GM21360 (cell line): ENCODE measurements around the gene RAB28.

Source experiments
- ATAC-seq: cut with Tn5 transposase; IDR thresholded peaks from one replicate; pipeline ENCODE4 v1.9.1; 2021; ENCODE audit warnings: mild to moderate bottlenecking, moderate library complexity; ENCODE audit not compliant: unreplicated experiment

The RAB28 gene

DNA sequence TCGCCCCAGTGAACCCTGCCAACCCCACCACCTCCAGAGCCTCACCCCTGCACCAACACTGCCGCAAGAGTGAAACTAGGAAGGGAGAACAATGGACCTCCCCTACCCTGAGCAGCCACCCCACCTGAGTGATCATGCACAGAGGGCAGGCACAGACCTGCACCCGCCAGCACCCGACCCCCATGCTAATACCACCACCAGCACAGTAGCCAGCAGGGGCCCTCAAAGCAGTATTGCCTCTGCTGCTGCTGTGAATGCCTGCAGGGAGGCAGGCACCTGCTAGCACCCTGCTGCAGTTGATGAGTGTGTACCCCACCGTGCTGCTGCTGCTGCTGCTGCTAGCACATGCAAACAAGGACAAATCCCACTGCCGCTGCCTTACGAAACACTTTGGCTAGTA, 100.1 kb downstream of the RAB28 start:
- ATAC-seq, result no peak

DNA sequence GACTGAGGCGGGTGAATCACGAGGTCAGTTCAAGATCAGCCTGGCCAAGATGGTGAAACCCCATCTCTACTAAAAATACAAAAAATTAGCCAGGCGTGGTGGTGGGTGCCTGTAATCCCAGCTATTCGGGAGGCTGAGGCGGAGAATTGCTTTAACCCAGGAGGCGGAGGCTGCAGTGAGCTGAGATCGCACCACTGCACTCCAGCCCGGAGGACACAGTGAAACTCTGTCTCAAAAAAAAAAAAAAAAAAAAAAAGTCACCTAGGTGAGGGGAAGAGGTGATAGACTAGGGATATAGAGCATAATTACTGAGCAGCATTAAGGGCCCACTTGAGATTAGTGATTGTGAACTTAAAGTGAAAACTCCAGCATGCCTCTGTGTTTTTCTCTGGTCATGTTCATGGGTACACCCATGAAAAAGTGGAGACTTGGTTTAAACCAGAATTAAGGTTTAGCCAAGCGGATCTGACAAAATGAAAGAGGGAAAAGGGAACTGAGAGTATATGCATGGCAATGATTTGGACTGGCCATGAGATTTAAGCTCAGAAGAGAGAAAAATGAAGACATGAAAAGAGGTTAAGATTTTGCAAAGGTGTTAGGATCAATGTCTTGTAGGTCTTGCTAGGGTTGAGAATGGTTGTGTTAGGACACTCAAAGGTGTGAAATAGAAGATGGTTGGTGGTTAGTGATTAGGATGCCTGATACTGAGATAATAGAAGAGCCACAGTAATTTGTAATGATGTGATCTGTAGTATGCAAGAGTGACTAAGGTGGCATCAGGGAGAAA, 105.0 kb downstream of the RAB28 start:
- ATAC-seq, result peak; percentile 88

DNA sequence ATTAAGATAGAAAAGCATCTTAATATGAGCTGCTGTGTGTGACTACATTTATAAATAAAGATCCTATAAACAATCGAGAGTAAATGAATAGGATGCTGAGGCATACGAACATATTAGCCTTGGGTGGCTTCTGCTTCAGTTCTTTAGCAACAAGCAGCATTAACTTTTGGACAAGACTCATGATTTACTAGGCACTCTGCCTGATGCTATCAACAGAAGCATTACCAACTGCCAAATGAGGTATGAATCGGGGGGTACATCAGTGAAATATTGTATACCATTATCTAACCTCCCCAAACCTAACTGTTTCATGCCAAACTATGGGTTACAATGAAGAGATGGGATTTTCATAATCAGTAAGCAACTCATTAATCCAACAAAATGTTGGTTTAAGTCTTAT, 113.1 kb downstream of the RAB28 start:
- no peak for ATAC-seq

DNA sequence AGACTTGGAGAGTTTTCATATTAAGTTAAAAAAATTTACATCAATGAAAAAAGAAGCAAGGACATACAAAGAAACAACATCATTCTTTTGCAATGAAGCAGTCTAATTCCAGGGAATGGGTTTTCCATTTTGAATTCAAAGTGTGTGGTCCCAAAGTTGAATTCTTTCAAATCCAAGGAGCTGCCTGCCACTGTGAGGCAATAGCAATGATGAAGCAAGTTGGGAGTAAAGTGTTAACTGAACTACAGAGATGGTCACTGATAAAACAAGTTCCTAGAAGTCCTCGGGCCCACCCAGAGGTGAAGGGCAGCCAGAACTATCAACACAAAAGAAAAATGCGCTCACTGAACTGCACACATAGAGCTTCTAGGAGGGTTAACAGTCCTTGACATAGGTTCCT, 115.9 kb downstream of the RAB28 start:
- no peak for ATAC-seq

DNA sequence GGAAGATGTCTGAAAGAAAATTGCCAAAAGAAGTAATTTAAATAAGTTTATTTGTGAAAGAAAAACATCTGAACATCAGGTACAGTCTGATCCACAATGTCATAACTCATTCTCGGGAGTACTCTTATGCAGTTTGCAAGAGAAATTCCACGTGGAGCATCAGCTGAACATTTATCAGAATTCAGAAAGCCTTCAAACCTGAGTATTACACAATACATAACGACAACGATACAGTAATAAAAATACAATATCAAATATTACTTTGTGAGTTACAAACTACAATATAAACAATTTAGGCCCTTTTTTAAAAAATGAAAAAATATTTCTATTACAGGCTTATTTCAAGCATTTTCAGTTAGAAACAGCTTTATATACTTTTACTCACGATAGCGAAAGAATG, 116.4 kb downstream of the RAB28 start:
- no peak for ATAC-seq

DNA sequence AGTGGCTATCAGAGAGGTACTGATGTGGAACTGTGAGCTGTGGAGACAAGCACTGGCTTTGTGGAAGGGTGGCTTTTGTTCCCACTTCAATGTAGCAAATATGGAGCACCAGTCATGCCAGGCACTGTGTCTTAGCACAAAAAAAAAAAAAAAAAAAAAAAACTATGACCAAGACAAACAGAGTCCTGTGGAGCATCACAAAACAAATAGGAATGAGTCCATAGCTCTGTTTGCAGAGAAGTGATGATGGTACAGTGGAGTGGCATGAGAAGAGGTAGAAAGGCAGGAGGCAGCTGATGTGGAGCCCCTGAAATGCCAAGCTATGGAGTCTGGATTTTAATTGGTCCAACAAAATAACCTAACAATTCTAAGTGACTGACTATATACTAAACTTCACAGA, 116.9 kb downstream of the RAB28 start:
- no peak for ATAC-seq

DNA sequence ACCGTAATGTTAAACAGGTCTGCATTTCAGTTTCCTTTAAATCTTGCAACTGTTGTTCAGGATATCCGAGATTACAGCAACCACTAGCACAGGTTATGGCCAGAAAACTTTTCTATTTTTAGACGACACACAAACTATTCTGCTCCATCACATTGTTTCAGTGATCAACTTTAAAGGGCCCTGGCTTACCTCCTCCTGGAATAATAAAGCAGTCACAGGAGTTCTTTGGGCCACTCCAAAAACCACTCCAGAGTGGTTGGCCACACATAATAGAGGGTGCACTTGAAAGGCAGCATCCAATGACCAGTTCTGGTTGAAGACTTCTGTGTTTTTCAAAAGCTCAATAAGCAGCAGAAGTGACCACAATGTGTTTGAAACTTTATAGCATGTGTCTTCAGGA, 118.9 kb downstream of the RAB28 start:
- ATAC-seq, result no peak

DNA sequence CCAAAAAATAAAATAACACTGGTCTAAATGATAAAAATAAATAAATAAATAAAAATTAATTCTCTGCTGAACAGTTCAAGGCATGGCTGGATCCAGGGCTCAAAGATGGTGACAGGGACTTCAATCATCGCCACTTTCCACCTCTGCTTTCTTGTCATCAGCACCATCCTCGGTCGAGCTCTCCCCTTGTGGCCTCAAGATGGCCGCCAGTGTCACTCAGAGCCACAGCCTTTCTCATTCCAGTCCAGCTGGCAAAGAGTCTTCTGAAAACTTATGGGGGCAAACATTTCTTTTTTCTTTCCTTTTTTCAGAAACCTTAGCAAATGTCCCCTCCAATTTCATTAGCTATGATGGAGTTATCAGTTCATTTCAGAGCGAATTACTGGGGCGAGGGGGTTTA, 119.5 kb downstream of the RAB28 start:
- no peak for ATAC-seq

DNA sequence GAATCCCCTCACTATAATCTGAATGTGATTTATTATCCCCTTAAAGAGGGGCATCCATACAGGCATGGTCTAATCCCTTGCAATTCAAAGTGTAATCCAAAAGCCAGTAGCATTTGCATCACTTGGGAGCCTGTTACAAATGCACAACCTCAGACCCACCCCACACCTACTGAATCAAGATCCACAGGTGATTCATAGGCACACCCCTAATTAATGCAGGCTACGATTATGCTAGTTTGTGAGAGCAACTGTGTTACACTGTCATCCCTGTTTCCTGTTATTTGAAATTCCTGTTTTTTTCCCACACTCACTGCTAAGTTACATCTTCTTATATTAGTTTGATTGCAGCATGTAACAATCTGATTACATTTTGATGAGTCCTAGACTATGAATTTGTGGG, 120.0 kb downstream of the RAB28 start:
- no peak for ATAC-seq

DNA sequence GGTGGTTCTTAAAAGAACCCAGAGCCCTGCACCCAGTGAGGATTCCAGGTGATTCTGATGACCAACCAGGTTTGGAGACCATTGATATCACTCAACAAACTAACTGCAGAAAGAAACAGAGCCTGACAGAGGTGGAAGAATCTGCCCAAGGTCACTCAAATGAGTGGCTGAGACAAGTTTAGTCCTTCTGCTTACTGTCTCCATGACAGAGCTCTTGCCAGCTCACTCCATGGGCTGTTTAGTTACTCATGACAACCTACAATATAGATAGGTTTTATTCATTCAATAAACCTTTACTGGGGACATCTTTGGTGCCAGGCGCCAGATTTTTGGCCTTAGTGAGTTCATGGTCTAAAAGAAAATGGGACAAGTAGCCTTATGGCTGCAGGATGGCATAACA, 124.3 kb downstream of the RAB28 start:
- no peak for ATAC-seq

DNA sequence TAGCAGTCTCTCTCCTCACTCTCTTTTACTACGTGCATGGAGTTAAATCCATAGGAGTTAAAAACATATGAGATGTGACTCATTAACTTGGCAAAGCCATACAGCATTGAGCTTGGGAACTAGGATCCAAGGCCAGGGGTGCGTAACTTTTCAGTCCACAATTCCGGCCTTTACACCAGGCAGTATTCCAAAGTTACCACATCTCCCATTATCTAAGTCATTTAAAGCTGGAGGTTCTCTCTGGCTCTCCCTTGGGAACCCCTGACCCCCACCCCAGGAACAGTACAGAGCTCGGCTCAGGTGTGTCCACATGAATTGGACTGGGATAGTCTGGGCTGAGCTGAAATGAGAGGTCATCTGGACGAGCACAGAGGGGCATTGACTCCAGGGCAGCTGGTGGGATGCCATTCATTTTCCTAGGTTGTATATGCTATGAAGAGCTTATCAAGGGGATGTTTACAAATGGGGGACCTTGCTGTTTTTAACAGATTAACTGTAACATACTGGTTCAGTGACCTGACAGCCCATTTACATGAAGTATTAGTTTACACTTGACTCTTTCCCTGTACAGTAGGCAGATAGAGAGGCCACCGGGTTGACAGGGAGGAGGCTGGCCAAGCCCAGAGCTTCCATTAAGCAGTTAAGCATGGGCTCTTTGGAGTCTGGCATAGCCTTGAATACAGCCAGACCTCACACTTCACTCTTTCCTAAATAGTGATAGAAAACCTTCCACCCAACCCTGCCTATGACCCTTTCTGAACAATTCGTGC, 128.8 kb downstream of the RAB28 start:
- ATAC-seq, result no peak

DNA sequence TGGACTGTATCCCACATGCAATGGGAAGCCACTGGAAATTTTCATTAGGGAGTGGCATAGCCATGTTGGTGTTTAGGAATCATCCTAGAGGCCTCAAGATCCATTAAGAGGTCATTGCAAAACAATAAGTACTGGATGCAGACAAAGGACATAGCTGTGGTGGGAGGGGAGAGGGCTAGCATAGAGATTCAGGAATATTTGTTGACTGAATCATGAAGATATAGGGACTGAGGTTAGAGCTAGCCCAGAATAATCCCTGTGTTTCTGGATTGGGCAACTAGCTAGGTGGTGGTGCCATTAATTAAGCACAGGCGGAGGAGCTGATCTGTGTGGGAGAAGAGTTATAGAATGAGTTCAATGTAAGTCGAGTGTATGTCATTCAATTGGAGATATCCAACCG, 135.0 kb downstream of the RAB28 start:
- no peak for ATAC-seq

DNA sequence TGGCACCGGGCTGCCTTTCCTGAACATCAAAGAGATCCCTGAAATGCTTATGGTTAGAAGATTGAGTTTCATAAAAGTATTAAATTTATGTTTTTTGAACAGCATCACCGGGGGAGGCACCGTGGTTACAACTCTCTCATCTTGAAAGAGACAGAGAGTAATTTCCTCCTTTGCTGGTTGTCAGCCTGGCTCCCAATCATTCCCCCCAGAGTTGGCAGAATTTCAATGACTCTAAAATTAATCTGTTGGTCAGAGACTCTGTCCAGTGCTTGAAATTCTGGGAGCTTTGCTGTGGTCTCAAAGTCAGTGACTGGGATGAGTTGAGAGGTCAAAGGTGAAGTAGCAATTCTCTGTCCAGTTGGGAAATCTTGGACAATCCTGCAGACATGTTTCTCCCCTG, 135.9 kb downstream of the RAB28 start:
- no peak for ATAC-seq

DNA sequence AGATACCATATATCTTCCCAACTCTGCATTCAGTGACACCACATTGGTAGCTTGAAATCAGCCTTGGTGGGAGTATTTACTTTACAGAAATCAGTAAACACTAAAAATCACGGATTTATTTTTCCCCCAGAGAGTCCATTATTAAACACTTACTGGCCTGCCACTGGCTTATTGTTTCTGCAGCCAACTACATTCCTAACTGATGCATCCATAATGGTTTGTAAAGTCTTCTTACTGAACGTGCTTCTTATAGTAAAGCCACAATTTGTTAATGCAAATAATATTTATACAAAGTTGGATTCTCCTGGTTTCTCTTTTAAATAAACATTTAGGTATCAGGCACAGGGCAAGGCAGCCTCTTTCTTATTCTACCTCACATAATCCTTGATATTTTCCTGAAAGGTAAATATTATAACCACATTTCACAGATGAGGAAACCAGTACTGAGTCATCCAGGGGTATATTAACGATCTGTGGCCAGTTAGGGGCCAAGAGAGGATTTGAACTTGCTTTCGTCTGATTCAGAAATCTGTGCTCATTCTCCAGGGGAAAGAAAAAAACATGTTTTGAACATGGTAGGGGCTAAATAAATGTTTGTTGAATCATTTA, 136.5 kb downstream of the RAB28 start:
- ATAC-seq, result no peak

DNA sequence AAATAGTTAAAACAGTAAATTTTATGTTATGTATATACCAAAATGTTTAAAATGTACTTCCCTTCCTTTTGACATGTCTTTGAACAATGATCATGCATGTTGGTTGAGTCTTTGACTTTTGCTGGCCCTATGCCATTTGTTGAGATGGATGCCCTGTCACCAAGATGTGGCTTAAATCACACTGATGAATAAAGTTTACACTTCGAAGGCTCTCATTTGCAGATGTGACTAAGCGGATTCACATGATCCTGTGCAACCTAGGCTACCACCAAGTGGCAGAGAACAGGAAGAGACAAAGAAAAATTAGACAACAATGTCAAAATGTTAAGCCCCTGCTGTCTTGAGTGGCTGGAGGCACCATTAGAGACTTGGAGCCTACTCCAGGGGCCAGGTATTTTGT, 139.9 kb downstream of the RAB28 start:
- no peak for ATAC-seq

DNA sequence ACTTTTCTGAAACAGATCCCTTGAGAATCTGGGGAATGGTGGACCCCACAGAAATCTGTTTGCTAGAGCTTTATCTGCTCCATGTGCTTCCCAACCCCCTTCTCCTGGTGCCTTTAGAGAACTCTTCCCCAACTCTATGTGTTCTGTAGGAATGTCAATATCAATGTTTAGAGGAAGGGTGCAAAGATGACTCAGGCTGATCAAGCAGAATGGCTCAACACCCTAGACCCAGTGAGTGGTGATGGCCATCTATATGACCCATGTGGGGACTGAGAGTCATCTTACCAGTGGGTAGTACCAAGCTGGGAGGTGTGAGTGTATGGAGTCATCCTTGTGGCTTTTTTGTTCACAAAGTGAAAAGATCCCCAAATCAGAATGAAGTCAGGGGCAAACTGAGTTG, 143.5 kb downstream of the RAB28 start:
- ATAC-seq, result no peak

DNA sequence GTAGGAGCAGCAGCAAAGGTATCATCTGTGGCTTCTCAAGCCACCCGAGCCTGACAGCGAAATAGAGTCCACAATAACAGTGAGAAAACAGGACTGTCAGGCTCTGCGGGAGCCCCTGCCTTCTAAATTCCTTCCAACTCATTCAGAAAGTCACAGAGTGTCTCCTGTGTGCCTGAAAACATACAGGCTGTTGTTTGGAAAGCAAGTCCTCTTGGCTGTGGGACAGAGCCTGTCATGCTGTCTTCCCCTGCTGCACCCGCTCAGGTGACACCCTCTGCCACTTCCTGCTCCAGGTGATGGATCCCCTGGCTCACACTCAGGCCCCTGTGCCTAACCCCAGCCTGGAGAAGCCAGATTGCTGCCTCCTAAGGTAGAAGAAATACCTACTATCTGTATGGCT, 152.3 kb downstream of the RAB28 start:
- ATAC-seq, result no peak

DNA sequence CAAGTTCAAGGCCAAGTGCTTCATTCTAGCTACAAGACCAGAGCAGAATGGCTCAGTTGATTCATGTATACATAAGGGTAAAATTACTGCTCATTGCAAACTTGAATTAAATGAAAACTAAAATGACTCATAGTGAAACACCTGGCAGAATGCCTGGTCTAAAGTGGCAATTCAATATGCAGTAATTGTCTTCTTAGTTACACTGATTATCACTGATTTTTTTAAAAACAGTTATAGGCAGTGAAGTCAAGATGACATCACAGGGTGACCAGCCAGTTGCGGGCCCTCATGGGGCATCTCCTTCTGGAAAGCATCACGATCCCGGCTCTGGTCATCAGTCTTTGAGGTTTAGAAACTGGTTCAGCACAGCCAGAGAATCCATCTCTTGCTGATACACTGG, 154.2 kb downstream of the RAB28 start:
- no peak for ATAC-seq

DNA sequence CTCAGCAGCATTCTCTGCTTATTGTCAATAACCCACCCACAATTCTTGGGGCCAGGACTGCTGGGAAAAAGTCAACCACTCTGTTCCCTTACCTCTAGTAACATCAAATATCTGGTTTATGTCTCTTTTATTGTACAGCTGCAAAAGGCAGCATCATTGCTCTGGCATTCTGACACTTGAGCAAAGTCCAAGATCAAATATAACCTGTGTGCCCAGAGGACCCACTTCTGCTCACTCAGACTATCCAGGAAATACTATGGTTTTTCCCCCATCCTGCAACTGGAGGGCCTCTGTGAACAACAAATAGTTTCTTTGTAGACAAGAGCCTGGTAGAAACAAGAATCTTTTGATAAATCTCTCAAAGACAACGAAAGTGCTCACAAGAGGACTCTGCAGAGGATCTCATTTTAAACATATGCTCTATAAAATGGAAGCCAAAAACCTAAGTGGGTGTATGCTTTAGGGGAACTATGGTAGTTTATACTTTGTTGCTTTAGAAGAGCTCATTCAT, 154.7 kb downstream of the RAB28 start:
- no peak for ATAC-seq

DNA sequence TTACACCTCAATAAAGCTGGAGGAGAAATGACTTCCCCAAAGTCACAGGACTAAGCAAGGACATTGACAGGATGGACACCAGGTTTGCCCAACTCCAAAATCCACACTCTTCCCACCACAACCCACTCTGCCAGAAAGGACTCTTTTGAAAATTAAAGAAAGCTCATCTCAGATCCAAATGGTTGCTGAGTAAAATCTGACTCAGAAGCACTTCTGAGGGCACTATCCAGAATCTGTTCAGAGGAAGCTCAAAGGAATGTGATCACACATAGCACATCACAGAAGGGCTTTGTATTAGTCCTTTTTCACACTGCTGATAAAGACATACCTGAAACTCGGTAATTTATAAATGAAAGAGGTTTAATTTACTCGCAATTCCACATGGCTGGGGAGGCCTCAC, 155.5 kb downstream of the RAB28 start:
- ATAC-seq, result no peak

DNA sequence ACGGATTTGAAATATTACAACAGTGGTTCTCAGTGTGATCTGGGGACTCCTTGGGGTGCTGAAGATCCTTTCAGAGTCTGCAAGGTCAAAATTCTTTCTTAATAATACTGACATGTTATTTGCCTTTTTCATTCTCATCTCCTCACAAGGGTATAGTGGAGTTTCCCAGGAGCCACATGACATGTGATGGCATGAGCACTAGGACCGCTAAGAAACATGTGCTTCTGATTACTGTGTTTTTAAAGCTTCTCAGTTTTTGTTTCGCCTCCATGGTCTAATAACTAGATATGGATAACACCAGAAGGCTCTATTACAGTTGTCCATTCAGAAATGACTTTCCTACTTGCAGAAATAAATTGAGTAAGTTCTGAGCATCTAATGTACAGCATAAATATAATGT, 156.1 kb downstream of the RAB28 start:
- no peak for ATAC-seq

DNA sequence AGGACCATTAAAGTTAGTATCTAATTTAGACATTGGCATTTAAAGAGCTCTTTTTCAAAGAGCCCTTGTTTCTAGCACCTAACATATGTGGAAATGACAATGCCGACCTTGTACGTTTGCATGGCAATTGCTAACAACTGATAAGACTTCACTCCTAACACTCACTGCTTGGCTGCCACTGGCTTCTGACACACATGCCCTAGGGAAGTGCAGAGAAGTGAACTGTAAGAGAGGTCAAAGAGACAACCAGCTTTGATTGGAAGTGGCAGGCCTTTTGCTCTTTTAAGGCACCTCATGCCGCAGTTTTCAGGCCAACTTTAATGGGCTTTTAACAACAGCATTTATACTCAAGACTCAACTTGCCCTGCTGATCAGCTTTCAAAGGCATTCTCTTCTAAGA, 158.4 kb downstream of the RAB28 start:
- no peak for ATAC-seq
